HG03066 (cell line): Measurements from ENCODE around the gene SMIM20.
A peak's percentile ranks its signal among the peaks of the same experiment; 100 is the strongest.

Source experiments
- ATAC-seq: cut with Tn5 transposase; IDR thresholded peaks from one replicate; pipeline ENCODE4 v1.9.1; 2021; ENCODE audit warnings: low read depth; ENCODE audit not compliant: unreplicated experiment

Gene SMIM20

DNA sequence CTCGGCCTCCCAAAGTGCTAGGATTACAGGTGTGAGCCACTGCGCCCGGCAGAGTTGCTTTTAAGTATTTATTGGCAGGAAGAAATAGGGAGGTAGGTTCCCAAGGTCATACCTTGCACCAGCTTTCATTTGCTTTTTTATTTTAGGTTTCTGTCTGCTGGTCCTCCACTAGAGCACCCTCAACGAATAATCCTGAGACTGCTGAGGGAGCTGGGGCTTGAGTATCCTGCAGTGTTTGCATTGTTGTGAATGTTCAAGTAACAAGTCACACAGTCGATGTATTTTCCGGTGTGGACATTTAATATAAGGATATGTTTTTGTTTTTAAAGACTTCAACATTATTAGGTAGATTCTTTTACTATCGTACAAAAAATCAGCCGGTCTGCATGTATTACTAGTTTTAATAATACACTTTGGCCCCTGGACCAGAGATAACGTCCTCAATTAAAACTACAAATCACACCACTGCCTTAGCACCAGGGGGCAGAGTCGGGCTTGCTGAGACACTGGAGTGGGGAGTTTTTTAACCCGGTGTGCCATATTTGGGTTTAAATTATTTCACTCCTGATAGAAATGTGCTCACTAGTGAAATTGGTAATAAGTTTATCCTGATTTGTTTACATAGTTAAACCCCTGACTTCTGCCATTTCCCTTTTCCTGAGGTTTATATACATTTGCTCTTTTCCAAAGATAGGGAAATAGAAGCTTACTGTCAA, 11.6 kb downstream of the SMIM20 start:
- ATAC-seq = no peak

DNA sequence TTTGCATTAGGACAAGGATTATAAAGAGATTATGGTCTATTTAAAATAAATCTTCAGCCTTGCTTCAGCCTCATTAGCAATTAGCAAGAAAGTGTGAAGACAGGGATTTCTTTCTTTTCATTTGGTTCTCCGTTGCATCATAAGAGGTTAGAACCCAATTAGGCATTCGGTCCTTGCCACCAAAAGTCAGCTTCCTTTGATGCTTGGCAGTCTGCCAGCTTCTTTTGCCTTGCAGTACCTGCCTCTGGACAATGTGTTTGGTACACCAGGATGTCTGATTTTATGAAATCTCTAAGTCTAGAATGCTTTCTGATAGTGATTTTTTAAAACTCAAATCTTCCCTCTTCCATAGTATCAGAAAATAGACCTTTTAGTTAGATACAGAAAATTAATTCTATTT, 12.4 kb downstream of the SMIM20 start:
- ATAC-seq = no peak

DNA sequence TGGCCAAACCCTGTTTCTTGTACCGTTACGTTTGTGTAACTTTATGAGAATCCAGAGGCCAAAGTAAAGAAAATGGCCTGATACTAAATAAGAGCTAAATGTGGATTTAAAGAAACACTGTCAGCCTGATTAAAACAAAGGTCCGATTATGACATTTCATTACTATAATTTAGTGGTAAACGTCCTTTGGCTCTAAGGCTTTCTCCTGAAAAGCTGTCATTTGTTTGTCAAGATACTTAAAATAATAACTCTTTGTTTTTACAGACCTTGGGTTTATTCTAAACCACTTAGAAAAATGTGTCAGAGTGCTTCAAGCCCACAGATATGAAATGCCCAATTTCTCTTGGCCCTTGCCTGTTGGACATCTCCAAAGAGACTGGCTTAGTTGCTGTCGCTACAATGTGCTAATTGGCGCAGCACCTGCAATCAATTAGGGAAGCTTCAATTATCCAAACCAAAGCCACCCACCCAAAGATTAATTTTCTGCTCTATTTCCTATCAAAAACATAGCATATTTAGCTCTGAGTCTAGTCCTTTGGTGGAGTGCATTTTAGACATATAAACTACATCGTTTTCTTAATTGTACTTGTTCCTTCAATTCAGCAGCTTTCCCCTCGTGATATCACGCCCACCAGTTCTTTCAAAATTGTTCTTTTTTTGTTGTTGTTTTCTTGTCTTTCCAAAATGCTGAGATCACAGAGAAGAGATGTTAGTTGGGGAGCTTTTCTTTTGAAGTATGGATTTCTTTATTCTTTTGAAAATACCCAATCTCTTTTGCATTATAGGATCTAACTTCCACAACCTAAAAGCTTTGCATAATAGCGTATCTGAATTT, 13.6 kb downstream of the SMIM20 start:
- no peak for ATAC-seq

DNA sequence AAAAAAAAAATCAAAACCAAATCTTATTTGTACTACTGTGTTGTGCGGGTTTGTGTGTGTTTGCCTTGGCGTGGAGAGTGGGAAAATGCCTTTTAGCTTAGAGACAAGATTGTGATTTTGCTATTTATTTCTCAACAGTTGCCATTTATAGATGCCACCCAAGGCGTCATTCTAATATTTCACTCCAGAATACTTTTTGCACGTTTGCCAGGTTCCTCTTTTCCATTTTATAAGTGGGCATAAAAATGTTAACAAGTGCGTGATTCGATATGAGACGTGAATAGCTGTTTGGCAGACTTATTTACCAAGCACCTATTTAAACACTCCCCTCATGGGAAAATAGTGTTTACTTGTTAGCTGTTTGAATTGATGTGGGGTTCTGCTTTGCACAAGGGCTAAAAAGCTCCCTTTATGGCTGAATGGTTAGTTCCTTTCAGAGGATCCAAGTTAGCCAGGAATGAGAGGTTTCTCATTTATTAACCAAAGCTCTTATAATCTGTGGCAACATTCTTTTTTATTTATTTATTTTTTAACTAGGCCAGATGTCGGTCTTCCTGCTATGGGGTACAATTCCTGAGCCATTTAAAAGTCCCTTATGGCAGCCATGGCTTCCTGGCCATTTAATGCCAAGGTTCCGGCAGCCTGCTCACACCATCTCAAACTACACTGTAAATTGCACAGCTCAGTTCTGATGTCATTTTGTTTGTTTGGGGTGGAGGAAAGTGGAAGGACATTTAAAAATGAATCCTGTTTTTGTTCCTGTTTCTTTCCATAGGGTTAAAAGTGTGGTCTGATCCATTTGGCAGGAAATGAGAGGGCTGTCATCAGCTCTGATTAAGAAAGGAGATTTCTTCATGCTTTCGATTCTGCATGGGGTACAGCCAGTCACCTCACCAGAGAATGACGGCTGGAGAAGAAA, 14.6 kb downstream of the SMIM20 start:
- ATAC-seq = no peak

DNA sequence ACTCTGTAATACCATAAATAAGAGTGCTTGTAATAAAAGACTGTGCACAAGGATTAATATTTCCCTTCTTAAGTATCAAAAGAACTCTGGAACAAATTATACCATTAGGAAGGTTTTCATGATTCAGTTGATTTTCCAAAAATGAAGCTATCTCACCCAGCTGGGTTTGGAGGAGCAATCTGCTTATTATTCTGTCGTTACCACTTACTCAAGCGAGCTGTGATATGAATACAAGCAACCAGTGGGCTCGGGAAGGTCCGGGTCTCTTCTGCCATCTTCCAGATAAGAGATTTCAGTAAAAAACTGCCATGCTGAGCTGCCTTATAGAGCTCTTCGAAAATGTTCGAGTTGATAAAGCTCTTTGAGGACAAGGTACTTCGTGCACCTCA, 15.3 kb downstream of the SMIM20 start:
- ATAC-seq = no peak

DNA sequence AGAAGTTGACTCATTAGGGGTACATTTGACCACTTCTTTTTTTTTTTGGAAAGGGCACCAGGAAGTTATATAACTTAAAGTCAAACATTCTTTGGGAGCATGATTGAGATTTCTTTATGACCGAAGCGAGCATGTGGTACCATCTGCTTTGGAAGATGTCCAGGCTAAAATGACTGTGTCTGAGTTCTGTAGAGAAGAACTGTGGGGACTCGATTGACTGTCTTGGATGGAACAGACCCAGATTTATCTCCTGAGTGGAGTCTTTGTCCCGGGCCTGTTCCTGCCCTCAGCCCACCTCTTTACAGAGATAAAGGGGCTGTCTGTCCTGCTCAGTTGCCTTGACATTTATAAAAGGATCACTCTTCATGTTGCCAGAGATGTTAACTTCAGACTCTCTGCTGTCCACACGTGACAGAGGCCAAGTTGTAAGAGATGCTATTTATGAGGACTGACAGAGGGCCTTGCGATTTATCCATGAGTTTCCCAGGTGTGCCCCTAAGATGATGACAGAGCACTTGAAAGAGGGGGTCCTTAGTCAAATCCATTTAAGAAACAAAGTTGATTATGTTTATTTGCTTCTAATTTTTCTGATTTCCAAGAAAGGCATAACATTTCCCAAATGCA, 16.8 kb downstream of the SMIM20 start:
- ATAC-seq = no peak

DNA sequence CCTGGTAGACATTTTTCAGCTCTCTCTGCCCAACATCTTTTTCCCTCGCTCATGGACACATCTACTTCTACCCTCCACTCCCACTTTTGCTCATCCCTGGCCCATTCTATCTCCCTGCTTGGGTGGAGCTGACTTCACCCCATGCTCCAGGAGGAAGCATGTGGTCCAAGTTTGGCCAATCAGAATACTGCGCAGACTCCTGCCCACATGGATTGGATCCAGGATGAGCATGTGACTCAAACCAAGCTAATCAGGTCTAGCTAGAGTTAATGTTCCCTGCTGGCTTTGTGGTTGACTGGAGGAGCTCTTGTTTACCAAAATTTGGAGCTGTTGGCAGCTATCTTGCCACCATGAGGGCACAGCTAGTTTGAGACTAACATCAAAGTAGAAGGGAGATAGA, 22.7 kb downstream of the SMIM20 start:
- no peak for ATAC-seq

DNA sequence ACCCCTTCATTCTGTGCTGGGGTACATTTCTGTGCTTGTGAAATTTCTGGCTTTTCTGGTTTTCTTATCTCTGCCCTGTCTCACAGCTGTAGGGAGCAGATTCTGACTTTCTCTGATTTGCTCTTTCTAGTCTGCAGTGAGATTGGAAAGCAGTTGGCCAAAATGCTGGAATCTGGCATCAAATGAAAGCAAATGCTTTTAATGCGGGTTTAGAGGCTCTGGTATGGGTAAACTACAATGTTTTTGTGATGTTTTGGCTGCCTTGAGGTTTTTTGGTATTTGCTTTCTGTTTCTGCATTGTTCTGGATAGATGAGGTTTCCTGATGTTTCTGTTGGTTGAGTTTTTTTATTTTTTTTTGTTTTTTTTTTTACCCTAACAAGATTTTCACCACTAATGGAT, 23.8 kb downstream of the SMIM20 start:
- no peak for ATAC-seq

DNA sequence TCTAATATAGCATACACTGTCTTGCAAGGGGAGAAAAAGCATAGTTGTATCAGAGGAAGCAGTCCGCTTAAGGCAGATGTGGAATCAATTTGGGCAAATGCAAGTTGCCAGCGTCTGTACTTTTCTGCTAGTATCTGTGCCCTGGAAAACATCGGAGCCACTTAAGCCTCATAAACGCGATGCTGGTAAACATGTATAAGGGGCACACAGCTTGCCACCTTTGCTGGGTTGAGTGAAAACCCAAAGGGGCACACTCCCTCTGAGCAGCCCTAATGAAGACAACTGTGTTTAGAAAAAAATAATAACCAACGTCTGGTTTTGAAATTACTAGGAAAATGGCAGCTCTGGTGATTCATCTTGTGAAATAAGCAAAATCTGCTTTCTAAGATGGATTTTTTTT, 24.3 kb downstream of the SMIM20 start:
- peak; percentile 4 for ATAC-seq

DNA sequence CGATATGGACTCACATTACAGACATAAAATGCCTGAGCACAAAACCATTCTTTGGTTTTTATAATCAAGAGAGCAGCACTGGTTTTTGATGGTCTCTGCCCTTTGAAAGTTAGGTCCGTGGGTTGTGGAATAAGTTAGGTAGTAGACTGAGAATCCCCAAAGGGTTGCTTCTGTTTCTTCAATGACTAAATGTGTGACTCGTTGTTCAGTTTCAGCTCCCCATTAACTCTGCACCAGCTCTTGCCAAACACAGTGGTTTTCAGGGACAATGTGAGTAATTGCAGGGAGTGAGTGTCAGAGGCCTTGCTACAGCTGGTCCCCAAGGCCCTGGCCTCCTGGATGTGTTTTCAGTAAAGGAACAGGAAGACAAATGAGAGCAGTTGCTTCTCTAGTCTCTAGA, 24.8 kb downstream of the SMIM20 start:
- ATAC-seq = peak; percentile 77

DNA sequence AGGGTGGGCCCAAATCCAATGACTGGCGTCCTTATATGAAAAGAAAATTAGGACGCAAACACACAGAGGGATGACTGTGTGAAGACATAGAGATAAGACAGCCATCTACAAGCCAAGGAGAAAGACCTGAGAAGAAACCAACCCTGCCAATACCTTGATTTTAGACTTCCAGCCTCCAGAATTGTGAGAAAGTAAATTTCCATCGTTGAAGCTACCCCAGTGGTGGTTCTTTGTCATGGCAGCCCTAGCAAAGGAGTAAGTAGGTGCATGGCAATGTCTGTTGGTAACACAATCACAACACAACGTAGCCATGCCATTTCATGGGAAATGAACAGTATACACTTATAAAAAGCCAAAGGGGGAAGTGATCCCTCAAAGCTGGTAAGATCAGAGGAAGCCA, 25.3 kb downstream of the SMIM20 start:
- no peak for ATAC-seq

DNA sequence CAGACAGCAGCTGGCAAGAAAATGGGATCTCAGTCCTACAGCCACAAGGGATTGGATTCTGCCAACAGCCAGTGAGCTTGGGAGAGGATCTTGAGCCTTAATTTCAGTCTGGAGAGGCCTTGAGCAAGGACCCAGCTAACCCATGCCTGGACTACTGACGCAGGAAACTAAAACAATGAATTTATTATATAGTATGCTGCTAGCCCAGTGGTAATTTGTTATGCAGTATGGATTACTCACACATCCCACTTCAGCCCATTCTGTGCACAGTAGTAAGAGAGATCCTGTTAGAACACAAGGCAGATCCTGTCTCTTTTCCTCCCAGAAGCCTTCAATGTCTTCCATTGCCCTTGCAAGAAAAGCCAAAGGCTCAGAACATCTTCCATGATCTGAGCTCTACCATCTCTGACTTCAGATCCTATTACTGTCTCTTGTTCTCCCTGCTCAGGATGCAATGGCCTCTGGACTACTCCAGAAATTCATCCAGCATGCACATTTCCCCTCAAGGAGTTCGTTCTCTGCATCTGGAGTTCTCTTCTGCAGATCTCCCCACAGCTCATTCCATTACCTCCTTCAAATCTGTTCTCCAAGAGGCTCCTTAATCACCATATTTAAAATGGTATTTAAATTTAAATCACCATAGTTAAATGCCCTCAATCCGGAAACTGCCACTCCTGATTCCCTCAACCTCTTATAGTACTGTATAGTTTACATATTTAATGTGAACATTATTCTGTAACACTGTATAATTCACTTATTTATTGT, 27.6 kb downstream of the SMIM20 start:
- ATAC-seq = no peak

DNA sequence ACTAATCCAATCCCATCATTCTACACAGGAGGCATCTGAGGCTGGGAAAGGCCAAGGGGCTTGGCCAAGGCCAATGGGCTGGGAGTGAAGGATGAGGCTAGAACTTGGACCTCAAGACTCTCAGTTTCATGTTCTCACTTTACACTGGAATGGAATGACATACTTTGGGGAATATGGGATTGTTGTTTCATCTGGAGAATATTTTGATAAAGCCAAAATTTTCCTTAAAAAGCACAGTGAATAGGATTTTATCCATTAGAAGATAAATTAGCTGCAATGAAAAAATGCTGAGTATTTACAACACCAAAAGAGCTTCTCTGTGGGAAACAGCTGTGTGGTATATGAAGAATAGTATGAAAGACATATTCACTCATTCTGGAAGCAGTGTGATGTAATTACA, 29.3 kb downstream of the SMIM20 start:
- no peak for ATAC-seq

DNA sequence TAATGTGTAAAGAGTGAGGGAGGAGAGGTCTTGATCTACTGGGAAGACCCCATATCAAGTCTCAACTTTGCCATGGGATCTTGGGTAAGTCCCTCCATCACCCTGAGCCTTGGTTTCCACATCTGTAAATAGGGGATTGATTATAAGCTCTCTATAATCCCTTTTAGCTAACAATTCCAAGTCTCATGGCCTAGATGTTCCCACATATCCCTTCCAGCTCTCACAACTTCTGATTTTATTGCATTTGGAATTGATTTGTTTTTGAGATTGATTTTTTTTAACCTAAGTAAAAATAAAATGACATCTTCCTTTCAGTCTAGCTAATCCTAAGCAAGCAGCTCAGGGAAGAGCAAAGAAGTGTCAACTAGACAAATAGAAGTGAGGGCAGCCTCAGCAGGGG, 29.8 kb downstream of the SMIM20 start:
- ATAC-seq = no peak

DNA sequence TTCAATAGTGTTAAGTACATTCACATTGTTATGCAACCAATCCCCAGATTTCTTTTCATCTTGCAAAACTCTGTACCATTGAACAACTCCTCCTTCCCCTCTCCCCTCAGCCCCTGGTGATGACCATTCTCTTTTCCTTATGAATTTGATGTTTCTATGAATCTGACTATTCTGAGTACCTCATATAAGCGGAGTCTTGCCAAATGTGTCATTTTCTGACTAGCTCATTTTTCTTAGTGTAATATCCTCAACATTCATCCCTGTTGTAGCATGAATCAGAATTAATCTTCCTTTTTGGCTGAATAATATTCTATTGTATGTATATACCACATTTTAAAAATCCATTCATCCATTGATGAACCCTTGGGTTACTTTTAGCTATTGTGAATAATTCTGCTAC, 34.0 kb downstream of the SMIM20 start:
- ATAC-seq = no peak

DNA sequence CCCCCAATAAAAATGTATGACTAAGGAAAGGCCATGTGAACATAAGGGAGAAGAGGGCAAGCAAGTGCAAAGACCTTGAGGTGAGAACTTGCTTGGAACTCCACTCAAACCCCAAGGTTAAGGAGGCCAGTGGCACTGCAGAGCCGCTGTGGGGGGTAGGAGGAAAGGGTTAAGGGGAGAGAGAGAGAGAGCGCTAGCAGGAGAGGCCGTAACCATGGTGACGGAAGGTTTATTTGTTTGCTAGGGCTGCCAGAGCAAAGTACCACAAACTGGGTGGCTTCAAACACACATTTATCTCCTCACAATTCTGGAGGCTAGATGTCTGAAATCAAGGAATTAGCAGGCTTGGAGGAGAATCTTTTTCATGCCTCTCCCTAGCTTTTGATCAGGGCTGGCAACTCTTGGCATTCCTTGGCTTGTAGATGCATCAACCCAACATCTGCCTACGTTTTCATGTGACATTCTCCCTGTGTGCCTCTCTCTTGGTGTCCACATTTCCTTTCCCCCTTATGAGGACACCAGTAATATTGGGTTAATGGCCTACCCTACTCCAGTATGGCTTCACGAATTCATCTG, 35.2 kb downstream of the SMIM20 start:
- ATAC-seq = no peak

DNA sequence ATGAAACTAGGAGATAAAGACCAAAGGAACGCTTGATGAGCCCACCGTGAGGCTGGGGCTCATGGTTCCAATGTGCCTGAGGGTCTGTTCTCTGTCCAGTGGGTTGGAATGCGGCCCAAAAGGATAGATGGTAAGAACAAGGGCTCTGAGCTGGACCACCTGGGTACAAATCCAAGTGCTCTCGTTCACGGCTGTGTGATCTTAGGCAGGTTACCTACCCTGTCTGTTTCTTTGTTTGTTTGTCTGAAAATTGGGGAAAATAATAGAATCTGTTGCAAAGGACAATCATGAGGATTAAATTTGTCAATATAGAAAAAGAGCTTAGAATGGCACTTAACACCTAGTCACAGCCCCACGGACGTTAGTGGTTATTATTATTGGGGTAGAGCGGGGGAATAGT, 36.0 kb downstream of the SMIM20 start:
- ATAC-seq = no peak

DNA sequence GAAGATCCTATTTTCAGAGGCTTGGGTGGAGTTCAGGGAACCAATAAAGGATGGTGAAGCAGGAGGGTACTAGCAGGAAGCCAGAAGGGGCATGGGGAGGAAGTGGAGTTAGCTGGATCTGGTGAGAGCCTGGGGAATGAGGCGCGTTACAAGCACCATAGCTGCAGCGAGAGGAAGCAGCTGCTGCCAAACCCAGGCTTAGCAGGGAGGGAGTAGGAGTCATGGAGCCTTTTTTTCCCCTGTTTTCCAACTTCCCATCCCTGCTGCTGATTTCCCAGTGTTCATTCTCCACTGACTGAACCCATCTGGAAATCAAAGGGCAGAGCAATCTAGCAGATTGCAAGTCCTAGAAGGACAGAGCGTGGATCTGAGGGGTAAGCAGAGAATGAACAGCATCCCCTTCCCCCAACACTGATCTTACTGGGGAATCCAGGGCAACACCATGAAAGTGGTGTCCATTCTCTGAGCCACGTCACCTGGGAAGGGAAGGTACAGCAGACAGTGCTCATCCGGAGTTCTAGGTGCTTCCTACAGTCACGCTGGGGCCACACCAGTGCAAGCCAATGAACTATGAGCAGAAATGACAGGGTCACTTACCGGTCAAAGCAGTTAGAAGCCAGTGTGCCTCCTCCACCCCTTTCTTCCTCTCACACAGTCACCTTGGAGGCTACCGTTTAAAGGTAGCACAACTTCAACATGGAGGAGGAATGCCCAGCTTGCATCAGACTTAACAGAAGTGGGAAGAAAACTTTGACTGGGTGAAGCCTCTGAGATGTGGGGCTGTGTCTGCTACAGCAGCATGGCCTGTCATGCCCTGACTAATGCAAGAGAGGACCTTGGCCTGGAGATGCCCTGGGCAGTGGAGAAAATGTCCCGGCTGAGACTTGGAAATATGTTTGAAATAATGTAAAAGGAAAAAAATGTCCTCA, 36.7 kb downstream of the SMIM20 start:
- no peak for ATAC-seq
